GM12865 (cell line): ENCODE measurements around the gene MAMDC4.

ENCODE experiments used
- DNase-seq: peaks from one replicate; pipeline ENCODE4 v3.0.0; 2010; ENCODE audit warnings: low read depth
- H3K4me3 ChIP-seq: 2 replicates; pipeline ENCODE4 v1.5.1; 2011; ENCODE audit warnings: mild to moderate bottlenecking, low read depth, low read length, control low read depth
- TF ChIP-seq, protein P1 (sequence below): IDR thresholded peaks from 2 replicates; pipeline ENCODE4 v1.5.1; 2011; ENCODE audit warnings: low read length, control low read depth, low read depth, inconsistent platforms; ENCODE audit not compliant: insufficient read depth; ENCODE audit errors: missing control alignments

The MAMDC4 gene

DNA sequence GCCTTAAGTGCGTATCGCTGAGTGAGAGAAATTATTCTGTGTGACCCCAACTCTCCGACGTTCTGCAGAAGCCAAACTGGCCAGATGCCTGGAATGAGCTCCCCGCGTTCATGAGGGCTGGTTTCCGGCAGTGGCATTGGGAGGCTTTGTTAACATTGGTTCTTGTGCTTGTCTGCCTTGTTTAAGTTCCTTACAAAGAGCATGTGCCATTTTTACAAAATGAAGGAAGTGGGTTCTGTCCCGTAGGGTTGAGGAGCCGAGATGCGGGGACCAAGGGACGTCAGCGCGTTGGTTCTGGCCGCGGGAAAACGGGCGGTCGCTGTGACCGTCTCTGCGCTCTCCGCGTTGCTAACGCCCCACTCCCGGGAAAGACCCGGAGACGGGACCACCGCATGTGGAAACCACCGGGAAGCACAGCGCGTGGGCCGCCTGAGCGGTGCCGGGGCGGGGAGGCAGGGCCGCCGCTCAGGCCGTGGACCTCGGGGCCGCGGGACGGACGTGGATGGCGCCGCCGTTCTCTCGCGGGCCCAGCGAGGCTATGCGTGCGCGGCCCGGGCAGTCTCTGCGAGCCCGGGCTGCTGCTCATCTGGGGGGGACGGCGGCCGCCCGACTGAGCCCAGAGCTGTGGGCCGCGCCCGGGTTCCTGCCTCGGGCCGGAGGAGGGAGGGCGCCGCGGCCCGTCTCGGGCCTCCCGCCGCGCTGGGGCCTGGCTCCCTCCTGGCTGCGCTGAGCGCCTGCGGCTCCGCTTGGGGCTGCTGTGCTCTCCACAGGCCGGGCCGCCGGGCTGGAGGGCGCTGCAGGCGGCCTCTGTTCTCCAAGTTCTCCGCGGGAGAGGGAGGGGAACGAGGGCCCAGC is 30.9 kb upstream of the MAMDC4 start:
- H3K4me3 ChIP-seq: no peak overlapping the region
- TF ChIP-seq, protein P1, sequence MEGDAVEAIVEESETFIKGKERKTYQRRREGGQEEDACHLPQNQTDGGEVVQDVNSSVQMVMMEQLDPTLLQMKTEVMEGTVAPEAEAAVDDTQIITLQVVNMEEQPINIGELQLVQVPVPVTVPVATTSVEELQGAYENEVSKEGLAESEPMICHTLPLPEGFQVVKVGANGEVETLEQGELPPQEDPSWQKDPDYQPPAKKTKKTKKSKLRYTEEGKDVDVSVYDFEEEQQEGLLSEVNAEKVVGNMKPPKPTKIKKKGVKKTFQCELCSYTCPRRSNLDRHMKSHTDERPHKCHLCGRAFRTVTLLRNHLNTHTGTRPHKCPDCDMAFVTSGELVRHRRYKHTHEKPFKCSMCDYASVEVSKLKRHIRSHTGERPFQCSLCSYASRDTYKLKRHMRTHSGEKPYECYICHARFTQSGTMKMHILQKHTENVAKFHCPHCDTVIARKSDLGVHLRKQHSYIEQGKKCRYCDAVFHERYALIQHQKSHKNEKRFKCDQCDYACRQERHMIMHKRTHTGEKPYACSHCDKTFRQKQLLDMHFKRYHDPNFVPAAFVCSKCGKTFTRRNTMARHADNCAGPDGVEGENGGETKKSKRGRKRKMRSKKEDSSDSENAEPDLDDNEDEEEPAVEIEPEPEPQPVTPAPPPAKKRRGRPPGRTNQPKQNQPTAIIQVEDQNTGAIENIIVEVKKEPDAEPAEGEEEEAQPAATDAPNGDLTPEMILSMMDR: no peak
- DNase-seq: no peak

DNA sequence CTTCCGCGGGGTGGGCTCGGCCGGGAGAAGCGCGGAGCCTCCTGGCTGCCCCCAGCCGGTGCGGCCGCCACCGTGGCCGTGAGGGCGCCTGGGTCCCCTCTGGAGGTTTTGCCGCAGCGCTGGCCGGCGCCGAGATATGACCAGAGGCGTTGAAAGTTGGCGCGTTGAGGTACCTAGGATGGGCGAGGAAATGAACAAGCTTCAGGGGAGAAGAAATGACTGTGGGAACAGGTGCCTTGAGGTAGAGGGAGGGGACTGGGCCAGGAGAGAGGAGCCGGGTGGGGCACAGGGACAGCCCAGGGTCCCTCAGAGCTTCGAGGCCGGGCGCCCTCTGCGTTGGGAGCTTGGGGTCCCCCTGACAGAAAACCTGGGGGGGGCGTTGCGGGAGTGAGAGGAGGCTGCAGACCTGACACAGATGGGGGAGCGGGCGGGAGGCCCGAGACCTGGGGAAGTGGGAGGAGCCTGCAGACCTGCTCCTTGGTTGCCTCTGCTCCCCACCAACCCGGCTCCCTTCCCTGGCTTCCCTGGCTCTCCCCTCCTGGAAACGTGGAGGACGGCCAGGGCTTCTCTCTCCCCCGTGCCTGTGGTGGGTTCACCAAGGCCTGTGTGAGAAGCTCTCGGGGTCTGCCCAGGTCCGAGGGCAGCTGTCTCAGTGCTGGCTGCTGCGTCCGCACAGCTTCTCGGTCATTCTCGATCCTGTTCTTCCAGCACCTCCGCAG is 30.2 kb upstream of the MAMDC4 start:
- DNase-seq: no peak
- no peak overlapping the region for H3K4me3 ChIP-seq
- TF ChIP-seq, protein P1: no peak

DNA sequence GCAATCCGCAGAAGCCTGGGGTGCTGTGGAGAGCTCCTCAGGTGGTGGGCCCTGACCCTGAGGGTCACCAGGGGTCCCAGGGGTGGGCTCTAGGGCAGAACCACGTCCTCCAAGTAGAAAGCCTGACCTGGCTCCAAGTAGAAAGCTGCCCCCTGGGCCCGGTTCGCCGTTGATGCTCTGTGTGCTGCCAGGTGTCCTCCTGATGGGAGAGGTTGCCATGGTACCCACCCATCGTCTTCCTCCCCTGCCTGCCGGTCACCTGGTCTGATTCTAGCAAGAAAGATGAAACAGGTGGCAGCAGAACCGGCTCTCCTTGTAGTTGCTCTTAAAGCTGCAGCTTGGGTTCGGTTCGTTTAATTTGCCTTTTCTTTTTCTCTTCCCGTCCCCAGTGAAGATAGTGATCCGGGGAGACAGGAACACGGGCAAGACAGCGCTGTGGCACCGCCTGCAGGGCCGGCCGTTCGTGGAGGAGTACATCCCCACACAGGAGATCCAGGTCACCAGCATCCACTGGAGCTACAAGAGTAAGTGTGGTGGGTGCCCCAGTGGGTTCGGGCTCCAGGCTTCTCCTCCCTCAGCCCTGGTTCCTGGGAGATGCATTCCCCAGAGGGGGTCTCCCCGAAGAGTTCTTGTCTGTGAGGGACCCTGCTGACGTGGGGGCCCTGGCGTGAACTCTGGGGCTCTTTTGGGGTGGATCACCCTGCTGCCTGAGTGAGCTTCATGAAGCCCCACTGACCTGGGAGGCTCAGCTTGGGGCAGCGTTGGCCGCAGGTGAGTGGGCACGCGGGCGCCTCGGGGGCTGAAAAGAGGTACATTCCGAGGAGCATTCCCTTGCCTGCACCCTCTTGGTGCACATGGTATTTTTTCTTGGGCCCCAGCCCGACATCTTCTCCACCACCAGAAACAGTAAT is 28.8 kb upstream of the MAMDC4 start:
- DNase-seq: no peak
- TF ChIP-seq, protein P1: no peak
- no peak overlapping the region for H3K4me3 ChIP-seq

DNA sequence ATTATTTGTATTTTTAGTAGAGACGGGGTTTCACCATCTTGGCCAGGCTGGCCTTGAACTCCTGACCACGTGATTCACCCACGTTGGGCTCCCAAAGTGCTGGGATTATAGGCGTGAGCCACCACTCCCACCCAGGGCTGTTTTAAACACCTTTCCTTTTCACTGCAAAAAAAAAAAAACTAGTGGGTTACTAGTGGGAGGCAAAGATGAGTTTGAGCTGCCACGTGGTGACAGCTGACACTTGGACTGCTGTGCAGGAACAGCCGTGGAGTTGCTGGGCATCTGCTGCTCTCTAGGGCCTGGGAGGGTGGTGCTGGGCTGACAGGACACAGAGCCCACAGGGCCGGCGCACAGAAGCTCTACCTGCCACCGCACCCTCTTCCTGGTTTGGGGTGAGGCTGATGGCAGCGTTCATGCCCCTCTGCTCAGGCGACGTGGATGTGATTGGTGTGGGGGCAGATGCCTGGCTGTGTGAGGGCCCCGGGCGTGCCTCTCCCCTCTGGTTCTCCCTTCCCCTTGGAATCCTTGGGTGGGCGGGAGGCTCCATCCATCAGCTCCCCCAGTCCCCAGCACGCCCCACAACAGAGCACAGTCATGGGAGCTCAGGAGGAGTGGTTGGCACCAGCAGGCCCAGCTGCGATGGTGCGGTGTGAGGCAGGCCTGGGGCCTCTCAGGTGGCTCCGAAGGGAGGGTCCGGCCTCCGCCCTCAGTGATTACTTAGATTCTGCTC is 27.5 kb upstream of the MAMDC4 start:
- TF ChIP-seq, protein P1: no peak
- H3K4me3 ChIP-seq: no peak overlapping the region
- no peak for DNase-seq

DNA sequence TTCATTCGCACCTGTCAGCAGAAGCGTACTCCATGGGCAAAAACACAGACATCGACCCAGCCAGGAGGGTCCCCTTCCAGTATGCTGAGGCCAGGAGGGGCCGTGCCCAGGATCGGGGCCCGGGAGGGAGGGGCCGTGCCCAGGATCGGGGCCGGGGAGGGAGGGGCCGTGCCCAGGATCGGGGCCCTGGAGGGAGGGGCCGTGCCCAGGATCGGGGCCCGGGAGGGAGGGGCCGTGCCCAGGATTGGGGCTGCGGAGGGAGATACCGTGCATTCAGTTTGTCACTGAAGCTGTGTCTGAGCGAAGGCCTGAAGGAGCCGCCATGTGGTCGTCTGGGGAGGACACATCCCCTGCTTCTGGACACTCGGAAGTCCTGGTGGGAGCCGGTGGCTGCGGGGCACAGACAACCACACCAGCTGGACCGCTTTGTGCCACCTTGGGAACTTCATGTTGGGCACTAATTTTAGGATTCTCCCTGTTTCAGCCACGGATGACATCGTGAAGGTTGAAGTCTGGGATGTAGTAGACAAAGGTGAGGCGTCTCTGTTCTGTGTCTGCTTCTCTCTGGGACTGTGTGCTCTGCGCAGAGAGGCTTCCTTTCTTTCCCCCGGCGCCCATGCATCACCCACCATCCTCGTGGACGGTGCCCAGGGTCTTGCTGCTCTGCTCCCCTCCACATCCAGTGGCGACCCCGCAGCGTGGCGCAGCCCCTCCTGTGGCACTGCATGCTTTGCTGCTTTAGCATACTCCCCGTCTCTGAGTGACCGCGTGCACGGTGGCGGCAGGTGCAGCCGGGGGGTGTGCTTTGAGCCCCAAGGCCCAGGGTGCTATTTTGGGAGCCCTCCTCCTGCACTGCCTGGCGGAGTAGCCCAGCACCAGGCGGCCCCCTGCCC is 26.6 kb upstream of the MAMDC4 start:
- H3K4me3 ChIP-seq: no peak overlapping the region
- no peak for DNase-seq
- TF ChIP-seq, protein P1: no peak
